Stimulated activated CD8-positive, alpha-beta memory T cell treated with anti-CD3 and anti-CD28 coated beads, Interleukin-2, amount 100 ng/mL, for 1 hour (primary cell): ENCODE data around the gene KSR1.
A peak's percentile ranks its signal among the peaks of the same experiment; 100 is the strongest.
"Not testable (repeated sequence)": the region's sequence is repeated elsewhere in the genome, so short reads cannot be mapped to it uniquely, and the experiment has no call there.

ENCODE experiments used
- DNase-seq, 2 donors: peaks; one replicate each; pipeline ENCODE4 v3.0.0-alpha.2; 2020; ENCODE audit warnings: low read depth in 2 of 2

KSR1 gene

DNA sequence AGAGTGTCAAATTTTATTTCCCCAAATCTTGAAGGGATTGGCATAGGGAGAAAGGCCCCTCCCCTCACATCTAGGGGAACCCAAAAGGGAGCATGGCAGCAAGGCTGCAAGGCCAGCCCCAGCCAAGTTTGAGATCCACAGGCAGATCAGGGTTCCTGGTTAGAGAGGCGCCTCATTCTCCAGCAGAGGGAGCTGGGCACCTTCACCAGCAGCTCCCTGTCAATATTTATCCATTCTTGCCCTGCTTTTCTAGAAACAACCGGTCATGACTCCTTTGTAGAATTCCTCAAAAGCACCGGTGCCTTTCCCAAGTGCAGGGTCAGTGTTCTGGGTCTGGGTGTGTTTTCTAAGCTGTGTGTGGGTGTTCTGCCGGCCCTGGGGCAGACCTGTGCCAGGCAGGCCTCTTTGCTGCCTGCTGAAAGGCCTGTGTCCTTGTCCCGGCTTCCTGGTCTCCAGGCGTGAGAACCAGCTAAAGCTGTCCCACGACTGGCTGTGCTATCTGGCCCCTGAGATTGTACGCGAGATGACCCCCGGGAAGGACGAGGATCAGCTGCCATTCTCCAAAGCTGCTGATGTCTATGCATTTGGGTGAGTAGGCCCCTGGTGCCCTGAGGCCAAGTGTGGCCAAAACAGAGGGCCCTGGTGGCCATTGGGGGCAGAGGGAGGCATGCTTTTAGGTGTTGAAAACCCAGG, 153.5 kb downstream of the KSR1 start:
- no peak for DNase-seq

- no peak for DNase-seq
Measured at GRCh38 chr17:27610304-27610677, 154.0 kb downstream of the KSR1 start.

- DNase-seq, result no peak
Measured at GRCh38 chr17:27612160-27612770, 156.0 kb downstream of the KSR1 start.

DNA sequence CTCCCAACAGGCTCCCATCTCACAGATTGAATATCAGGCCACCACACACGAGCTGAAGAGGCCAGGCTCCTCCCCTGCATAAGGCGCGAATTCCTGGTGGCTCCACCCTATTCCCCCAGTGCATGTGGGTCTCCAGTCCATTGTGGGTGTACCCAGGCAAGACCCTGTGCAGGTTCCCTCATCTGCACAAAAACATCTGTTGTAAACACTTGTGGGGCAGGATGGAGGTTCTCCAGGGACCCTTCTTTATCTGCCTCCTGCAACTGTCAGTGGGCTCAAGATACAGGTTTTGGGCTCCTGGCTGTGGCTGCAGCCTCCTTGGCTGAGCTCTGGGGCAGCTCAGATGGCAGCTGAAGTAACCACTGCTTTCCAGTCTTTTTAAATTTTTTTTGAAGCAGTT, 157.2 kb downstream of the KSR1 start:
- no peak for DNase-seq

DNA sequence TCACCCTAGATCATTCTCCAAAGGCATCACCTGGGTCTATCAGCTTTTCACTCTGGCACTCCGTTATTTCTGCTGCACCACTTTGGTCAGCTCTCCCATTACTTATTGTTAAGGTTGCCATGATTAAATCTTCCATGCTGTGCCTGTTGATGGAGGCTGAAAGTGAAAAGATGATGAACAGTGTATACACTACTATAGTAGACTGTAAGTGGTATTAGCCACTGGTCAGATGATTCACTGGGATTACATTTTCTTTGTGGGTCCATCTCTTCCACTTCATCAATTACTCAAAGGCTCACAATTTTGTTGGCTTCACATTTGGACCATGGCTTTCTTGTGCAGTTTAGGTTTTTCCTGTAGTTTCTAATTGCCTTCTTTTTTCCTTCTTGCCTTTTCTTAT, 158.9 kb downstream of the KSR1 start:
- no peak for DNase-seq

GRCh38 chr17:27616414-27616813, 160.2 kb downstream of the KSR1 start:
- no peak for DNase-seq

DNA sequence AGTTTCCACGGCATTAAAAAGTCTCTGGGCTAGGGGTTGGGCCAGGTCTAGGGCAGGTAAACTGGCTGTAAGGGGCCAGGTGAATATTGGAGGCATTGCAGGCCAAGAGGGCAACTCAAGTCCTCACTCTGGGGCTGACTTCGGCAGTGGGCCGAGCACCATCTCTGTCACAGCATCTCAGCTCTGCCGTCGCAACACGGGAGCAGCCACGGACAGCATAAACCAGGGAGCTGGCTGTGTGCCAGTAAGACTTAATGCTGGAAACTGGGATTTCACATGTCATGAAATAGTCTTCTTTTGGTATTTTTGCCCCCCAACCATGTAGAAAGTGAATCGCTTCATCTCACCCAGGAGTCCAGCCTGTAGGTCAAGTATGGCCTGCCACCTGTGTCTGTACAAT, 162.2 kb downstream of the KSR1 start:
- DNase-seq, result no peak

GRCh38 chr17:27620721-27621120, 164.5 kb downstream of the KSR1 start:
- DNase-seq, result no peak

GRCh38 chr17:27621536-27621935, 165.3 kb downstream of the KSR1 start:
- no peak for DNase-seq

GRCh38 chr17:27621942-27622559, 165.8 kb downstream of the KSR1 start:
- DNase-seq, result no peak

- DNase-seq, result no peak
Measured at GRCh38 chr17:27622986-27623385, 166.7 kb downstream of the KSR1 start.

DNA sequence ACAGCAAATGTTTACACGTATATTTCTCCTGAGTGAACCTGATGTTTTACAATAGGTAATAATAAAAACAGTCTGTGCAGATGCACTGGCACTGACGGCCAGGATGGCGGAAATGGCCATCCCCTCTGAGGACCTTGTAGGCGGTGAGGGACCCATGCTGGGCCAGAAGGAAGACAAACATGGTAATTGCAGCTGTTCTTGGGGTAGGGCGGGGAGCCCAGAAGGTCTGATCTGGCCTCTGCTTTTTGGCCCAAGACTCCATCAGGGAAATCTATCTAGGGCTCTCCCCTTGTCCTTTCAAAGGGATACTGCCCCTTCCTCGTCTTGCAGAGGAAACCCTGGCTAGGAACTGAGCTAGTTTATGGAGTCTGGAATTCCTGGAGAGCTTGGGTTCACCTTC, 167.4 kb downstream of the KSR1 start:
- no peak for DNase-seq

DNA sequence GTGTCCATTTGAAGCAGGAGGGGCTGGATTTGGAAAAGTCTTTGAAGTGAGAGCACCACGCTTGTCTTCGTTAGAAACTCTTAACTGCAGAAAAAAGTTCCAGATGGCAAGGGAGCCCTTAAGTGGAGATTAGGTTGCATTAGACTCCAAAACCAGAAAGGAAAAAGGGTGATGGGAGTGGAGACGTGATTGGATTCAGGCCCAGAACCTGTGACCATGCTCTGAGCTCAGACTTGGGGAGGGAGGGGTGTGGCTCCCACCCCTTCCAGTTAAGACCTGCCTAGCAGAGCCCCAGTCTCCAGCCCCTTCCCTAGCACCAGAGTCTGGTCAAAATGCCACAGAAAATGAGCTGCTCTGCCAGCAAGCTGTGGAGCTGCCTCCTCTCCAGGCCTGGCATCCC, 168.3 kb downstream of the KSR1 start:
- DNase-seq, result no peak

- DNase-seq, result no peak
Measured at GRCh38 chr17:27625856-27626255, 169.6 kb downstream of the KSR1 start.

GRCh38 chr17:27627514-27627913, 171.3 kb downstream of the KSR1 start:
- no peak for DNase-seq

GRCh38 chr17:27628376-27628775, 172.1 kb downstream of the KSR1 start:
- DNase-seq, result no peak

DNA sequence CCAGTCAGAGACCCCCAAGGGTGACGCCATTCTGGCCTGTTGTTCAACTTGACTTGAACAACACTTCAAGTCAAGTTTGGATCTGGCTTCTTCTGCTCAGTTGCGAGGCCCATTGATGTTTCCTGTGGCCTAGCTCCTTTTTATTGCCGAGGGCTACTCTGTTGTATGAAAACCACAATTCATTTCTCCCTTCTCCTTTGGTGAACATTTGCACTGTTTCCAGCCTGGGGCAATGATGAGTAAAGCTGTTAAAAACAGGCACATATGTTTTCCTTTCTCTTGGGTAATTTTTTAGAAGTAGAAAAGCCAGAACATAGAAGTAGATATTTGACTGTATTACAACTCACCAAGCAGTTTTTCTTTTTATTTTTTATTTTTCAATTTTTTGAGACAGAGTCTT, 173.0 kb downstream of the KSR1 start:
- DNase-seq, result not testable (repeated sequence)

DNA sequence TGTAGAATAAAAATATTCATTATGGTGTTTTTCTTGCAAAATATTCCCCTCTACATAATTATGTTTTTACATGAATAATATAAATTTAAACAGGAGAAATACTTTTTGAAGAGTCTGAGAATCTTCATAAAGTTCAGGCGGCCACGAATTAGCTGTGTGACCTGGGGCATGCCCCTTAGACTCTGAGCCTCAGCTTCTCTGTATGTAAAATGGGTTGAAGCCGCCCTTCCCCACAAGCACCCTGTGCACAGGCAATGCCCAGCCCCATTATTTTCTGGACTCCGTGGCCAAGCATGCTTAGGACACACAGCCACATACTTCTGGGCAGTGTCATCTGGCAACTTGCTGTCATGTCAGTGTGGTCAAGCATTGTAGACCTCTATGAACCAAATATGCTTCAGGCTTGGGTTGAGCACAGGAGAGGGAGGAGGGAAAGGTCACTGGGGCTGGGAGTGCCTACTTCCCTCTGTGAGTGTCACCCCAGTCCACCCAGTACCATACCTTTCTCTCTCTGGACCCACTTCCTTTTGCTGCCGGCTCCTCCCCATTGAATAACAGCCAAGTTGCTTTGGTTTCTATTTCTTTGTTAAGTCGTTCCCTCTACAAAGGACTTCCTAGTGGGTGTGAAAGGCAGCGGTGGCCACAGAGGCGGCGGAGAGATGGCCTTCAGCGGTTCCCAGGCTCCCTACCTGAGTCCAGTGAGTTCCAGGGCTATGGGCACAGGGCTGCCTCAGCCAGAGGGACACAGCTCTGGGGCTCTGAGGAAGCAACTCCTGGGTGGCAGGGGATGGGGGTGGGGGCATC, 174.6 kb downstream of the KSR1 start, which contains the start of gene LGALS9:
Gene LGALS9, plus strand, starts transcription at position 582 of the 804 bp plus-strand sequence. Its CDS starts 78 bp downstream, at position 660.
- DNase-seq, result peak in 1 of 2 donors; percentile 14

GRCh38 chr17:27631411-27631760, 175.1 kb downstream of the KSR1 start:
- DNase-seq, result no peak

GRCh38 chr17:27631897-27632725, 175.9 kb downstream of the KSR1 start:
- no peak for DNase-seq

DNA sequence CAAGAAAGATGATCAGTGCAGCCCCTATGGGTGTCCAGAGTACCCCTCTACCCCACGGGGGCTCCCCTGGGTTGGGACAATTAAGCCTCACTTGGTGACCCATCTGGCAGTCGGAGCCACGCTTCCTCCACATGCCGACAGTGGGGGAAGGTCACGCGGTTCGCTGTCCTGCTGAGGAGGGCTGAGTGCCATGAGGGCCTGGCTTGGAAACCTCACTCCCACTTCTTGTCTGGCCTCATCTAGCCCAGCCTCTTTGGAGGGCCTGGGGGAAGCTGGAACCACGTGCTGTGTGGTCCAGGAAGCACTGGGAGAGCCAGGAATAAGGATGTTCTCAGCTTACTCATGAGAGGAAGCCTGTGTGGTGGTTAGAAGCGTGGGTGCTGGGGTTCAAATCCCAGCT, 176.5 kb downstream of the KSR1 start:
- not testable (repeated sequence) for DNase-seq
